Measurements from ENCODE around the gene GPR137.

- TF ChIP-seq POLR2AphosphoS5 (IDR thresholded peaks at IDR 0.05; ENCODE audit: borderline replicate concordance, low read depth, low read length) (no peak), EZH2 (IDR thresholded peaks at IDR 0.05) (no peak), FOXP2 (optimal IDR thresholded peaks at IDR 0.05; ENCODE audit: control extremely low read depth, extremely low read length, insufficient read depth) (no peak)
These were observed 49.4 kb downstream of the GPR137 start for GRCh38 chr11:64334764-64335735.

Measured in SK-N-MC (cell line).